GM18505 (cell line): ENCODE measurements around the gene SDC1.
"Not testable (repeated sequence)": the region's sequence is repeated elsewhere in the genome, so short reads cannot be mapped to it uniquely, and the experiment has no call there.

Experiments used
- ATAC-seq: cut with Tn5 transposase; IDR thresholded peaks from one replicate; pipeline ENCODE4 v1.9.1; 2021; ENCODE audit not compliant: unreplicated experiment
- POLR2A ChIP-seq: IDR thresholded peaks from 4 replicates; pipeline ENCODE4 v1.6.1; 2011; ENCODE audit warnings: borderline replicate concordance; ENCODE audit not compliant: insufficient read depth, insufficient read length; ENCODE audit errors: extremely low read depth

Gene SDC1

GRCh38 chr2:20224716-20225293 lies at the start of gene SDC1:
Gene SDC1 (minus strand): TSS chr2:20225130. CDS start chr2:20224867, 263 bp downstream.
- no peak for TF ChIP-seq POLR2A
- ATAC-seq = peak; percentile 1

GRCh38 chr2:20273042-20273441 lies 48.1 kb upstream of the SDC1 start:
- no peak for TF ChIP-seq POLR2A
- no peak for ATAC-seq

GRCh38 chr2:20268317-20268716 lies 43.4 kb upstream of the SDC1 start:
- ATAC-seq = not testable (repeated sequence)

- TF ChIP-seq POLR2A = no peak
- ATAC-seq = no peak
These were observed 42.6 kb upstream of the SDC1 start for GRCh38 chr2:20267529-20267928.

- no peak for ATAC-seq
- TF ChIP-seq POLR2A = no peak
These were observed 39.7 kb upstream of the SDC1 start for GRCh38 chr2:20264629-20265028.

- TF ChIP-seq POLR2A = no peak
- no peak for ATAC-seq
These were observed 32.5 kb upstream of the SDC1 start for GRCh38 chr2:20257411-20257810.

GRCh38 chr2:20254731-20255130 lies 29.8 kb upstream of the SDC1 start:
- no peak for TF ChIP-seq POLR2A
- ATAC-seq = no peak

GRCh38 chr2:20250436-20250835 lies 25.5 kb upstream of the SDC1 start:
- ATAC-seq = no peak
- no peak for TF ChIP-seq POLR2A

GRCh38 chr2:20249170-20249569 lies 24.2 kb upstream of the SDC1 start:
- no peak for TF ChIP-seq POLR2A
- no peak for ATAC-seq

GRCh38 chr2:20247084-20247483 lies 22.2 kb upstream of the SDC1 start:
- TF ChIP-seq POLR2A = peak; percentile 33
- ATAC-seq = no peak

- ATAC-seq = not testable (repeated sequence)
These were observed 18.7 kb upstream of the SDC1 start for GRCh38 chr2:20243637-20244036.

- ATAC-seq = no peak
- TF ChIP-seq POLR2A = no peak
These were observed 17.9 kb upstream of the SDC1 start for GRCh38 chr2:20242727-20243377.

GRCh38 chr2:20241973-20242726 lies 17.2 kb upstream of the SDC1 start:
- no peak for ATAC-seq
- TF ChIP-seq POLR2A = no peak

GRCh38 chr2:20240291-20240690 lies 15.4 kb upstream of the SDC1 start:
- not testable (repeated sequence) for ATAC-seq
